ENCODE results near the gene CCDC191.
A peak's percentile ranks its signal among the peaks of the same experiment; 100 is the strongest.

CCDC191 gene

GRCh38 chr3:113952921-113953320, 103.4 kb downstream of the CCDC191 start:
- DNase-seq, result no peak

GRCh38 chr3:113948015-113948917, 108.1 kb downstream of the CCDC191 start:
- peak; percentile 46 for DNase-seq

GRCh38 chr3:113947372-113948014, 108.8 kb downstream of the CCDC191 start, which contains the start of gene ZDHHC23:
ZDHHC23 (plus strand) TSS chr3:113948013; CDS start chr3:113948803, 790 bp downstream.
- peak; percentile 79 for DNase-seq

GRCh38 chr3:113946831-113947230, 109.5 kb downstream of the CCDC191 start:
- DNase-seq, result no peak

- DNase-seq, result no peak
These were observed 128.8 kb downstream of the CCDC191 start for GRCh38 chr3:113927556-113927955.

GRCh38 chr3:113914646-113915045, 141.7 kb downstream of the CCDC191 start:
- DNase-seq, result no peak

Data from NCI-H345 (cell line).